Measurements from ENCODE around the gene TBC1D2.
A peak's percentile ranks its signal among the peaks of the same experiment; 100 is the strongest.

TBC1D2 gene

DNA sequence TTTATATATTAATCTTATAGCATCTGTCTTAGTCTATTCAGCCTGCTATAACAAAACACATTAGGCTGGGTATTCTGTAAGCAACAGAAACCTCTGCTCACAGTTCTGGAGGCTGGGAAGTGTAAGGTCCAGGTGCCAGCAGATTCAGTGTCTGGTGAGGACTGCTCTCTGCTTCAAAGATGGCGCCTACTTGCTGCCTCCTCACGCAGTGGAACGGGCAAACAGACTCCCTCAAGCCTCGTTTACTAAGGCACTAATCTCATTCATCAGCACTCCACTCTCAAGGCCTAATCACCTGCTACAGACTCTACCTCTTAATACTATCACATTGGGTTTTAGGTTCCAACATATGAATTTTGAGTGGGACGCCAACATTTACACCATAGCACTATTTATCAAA lies 5.2 kb upstream of the TBC1D2 start:
- Histone ChIP-seq H3K4me3 (no peak overlapping the region), H3K36me3 (no peaks in the 10 kb centered on the region), H3K9me3 (replicated peaks in 1 of 11) (no peaks in the 10 kb centered on the region), H3K9ac (no peak overlapping the region), H3K27me3 (no peaks in the 10 kb centered on the region), H4K20me1 (no peaks in the 10 kb centered on the region), H3K4me1 (peaks cover 8 to 15% (median 13%) of the 10 kb centered on the region in 10 experiments), H3K4me2 (no peak overlapping the region), H3K27ac (no peak overlapping the region)
- TF ChIP-seq Cebpa-rat (IDR thresholded peaks at IDR 0.05), result no peak

DNA sequence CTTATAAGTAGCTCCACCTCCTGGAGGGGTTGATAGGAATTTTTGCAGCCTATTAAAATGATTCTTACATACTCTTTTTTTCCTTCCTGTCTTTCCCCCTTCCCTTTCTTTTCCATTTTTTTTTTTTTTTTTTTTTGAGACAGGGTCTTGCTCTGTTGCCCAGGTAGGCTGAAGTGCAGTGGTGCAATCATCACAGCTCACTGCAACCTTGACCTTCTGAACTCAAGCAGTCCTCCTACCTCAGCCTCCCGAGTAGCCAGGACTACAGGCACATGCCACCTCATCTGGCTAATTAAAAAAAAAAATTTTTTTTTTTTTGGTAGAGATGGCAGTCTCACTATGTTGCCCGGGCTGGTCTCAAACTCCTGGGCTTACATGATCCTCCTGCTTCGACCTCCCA lies 4.3 kb upstream of the TBC1D2 start:
- Histone ChIP-seq H3K27ac (no peak overlapping the region), H3K4me3 (no peak overlapping the region), H3K4me2 (no peak overlapping the region), H3K27me3 (no peaks in the 10 kb centered on the region), H3K9ac (no peak overlapping the region), H3K36me3 (no peaks in the 10 kb centered on the region), H3K9me3 (replicated peaks in 1 of 11) (no peaks in the 10 kb centered on the region), H4K20me1 (no peaks in the 10 kb centered on the region), H3K4me1 (peaks cover 8 to 18% (median 16%) of the 10 kb centered on the region in 10 experiments)
- no peak for TF ChIP-seq Cebpa-rat (IDR thresholded peaks at IDR 0.05)

DNA sequence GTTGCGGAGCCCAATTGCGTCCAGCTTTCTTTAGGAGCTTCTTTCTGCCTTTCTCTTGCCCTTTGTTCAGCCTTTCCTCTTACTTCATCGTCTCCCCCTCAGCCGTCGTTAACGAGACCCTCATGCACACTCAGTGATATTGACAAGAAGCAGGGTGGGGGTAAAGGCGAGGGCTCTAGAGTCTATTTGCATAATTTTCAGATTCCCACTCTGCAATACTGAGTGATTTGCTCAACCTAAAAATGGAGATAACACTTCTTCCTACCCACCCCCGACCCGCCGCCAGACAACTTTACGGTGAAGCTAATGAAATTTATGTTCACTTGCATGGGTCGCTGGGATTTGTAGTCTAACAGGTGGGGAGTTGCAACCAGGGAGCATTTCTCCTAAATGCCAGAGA lies 1.3 kb upstream of the TBC1D2 start:
- Histone ChIP-seq H3K27me3 (no peaks in the 10 kb centered on the region), H3K27ac (peak overlapping the region; percentile 82 to 96 (median 91)), H3K9ac (peak overlapping the region; percentile 81 to 92 (median 87)), H4K20me1 (no peaks in the 10 kb centered on the region), H3K4me3 (peak overlapping the region; percentile 72 to 91 (median 84)), H3K4me2 (peak overlapping the region; percentile 86 to 99 (median 95)), H3K36me3 (peaks cover 0 to 13% (median 7%) of the 10 kb centered on the region in 11 experiments; a peak in 12 of 22 replicates), H3K9me3 (replicated peaks in 1 of 11) (no peaks in the 10 kb centered on the region), H3K4me1 (peaks cover 23 to 47% (median 43%) of the 10 kb centered on the region in 10 experiments)
- no peak for TF ChIP-seq Cebpa-rat (IDR thresholded peaks at IDR 0.05)

DNA sequence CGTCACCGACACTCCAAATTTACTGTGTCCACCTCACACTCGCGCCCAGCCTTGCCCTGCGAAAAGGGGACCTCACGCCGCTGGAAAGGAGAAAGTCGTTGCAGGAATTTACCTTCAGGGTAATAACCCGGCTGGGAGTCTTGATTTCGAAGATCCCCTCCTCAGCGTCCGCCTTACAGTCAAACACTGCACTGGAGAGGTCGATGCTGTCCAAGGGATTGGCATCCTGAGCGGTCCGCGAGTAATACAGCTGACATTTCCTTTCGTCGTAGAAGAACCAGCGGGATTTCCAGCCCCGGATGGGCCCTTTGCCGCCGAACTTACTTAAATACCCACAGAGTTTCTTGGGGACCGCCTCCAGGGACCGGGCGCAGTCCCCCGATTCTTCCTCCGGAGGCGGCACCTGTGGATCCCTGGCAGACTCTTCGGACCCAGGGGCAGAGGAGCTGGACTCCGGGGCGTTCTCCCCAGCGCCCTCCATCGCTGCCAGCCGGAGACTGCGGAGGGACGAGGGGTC lies 330 bp downstream of the TBC1D2 start:
- Histone ChIP-seq H3K4me2 (peak overlapping the region; percentile 86 to 99 (median 95)), H4K20me1 (no peaks in the 10 kb centered on the region), H3K9me3 (replicated peaks in 1 of 11) (no peaks in the 10 kb centered on the region), H3K9ac (peak overlapping the region; percentile 81 to 92 (median 87)), H3K27me3 (no peaks in the 10 kb centered on the region), H3K36me3 (peaks cover 0 to 27% (median 16%) of the 10 kb centered on the region in 11 experiments; a peak in 15 of 22 replicates), H3K27ac (peak overlapping the region; percentile 82 to 96 (median 91); a peak in 21 of 22 replicates), H3K4me1 (peaks cover 23 to 64% (median 59%) of the 10 kb centered on the region in 10 experiments), H3K4me3 (peak overlapping the region; percentile 72 to 91 (median 84))
- TF ChIP-seq Cebpa-rat (IDR thresholded peaks at IDR 0.05), result no peak

DNA sequence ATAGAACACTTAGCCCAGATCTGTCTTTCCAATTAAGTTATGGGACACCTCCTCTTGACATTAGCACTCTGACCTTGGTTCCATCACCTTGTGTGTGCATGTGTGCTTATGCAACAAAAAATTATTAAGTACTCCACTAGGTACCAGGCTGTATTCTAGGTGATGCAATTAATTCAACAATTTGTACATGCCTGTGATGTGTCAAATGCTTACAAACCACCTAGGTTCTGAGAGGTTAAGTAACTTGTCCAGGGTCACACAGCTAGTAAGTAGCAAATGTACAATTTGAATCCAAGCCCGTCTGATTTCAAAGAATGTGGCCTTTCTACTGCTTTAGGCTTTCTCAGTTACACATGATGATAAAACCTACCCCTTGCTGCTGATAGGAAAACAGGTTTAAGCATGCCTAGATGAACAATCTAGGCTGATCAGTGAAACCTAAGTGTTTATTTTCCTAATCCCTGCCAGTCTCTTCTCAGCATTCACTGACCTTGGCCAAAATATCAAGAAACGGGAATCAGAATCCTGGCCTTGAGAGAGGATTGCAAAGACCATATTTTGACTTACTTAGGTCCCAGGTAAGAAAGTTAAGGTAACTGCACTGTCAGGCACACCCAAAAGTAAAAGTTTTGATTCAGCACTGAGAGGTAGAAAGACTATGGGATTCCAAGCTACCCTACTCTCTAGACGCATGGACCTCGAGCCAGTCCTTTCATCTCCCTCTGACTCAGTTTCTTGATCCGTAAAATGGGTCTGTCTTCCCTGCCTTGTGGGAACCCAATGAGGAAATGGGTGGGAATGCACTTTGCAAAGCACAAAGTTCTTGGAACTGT lies 1.0 kb downstream of the TBC1D2 start:
- H3K4me3 ChIP-seq, result peak overlapping the region; percentile 72 to 91 (median 84)
- H3K36me3 ChIP-seq, result peaks cover 0 to 32% (median 22%) of the 10 kb centered on the region in 11 experiments; a peak in 15 of 22 replicates
- peaks cover 26 to 70% (median 66%) of the 10 kb centered on the region in 10 experiments for H3K4me1 ChIP-seq

DNA sequence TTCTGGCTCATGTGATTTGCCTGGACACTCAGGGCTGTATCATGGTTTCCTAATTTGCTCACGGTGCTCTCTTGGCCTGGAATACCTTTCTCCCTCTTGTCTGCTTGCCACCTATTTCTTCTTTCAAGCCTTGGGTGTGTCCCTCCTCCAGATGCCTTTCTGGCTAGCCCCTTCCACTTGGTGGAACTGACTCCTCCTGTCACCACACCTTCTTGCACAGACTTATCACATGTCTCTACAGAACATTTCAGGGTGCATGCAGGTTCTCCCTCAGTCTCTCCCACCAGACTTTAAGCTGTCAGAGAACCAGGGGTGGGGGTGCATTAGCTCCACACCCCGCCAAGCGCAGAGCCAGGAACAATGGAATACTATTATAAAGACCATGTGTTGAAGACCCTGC lies 1.9 kb downstream of the TBC1D2 start:
- Histone ChIP-seq H3K27me3 (no peaks in the 10 kb centered on the region), H4K20me1 (no peaks in the 10 kb centered on the region), H3K4me3 (peak overlapping the region in 9 of 10 experiments; percentile 72 to 91 (median 85); a peak in 18 of 20 replicates), H3K4me2 (peak overlapping the region; percentile 13 to 99 (median 95); a peak in 21 of 22 replicates), H3K4me1 (peaks cover 35 to 79% (median 75%) of the 10 kb centered on the region in 10 experiments), H3K9ac (peak overlapping the region in 10 of 11 experiments; percentile 19 to 88 (median 82); a peak in 15 of 22 replicates), H3K9me3 (replicated peaks in 1 of 11) (no peaks in the 10 kb centered on the region), H3K27ac (peak overlapping the region in 8 of 11 experiments; percentile 2 to 93 (median 36); a peak in 8 of 22 replicates), H3K36me3 (peaks cover 0 to 32% (median 22%) of the 10 kb centered on the region in 11 experiments; a peak in 15 of 22 replicates)
- no peak for TF ChIP-seq Cebpa-rat (IDR thresholded peaks at IDR 0.05)

More for the DNA sequence above, 1.0 kb downstream of the TBC1D2 start:
- Histone ChIP-seq H3K27me3 (no peaks in the 10 kb centered on the region), H3K4me2 (peak overlapping the region; percentile 86 to 99 (median 95)), H3K9ac (peak overlapping the region; percentile 81 to 92 (median 87)), H3K9me3 (replicated peaks in 1 of 11) (no peaks in the 10 kb centered on the region), H3K27ac (peak overlapping the region; percentile 82 to 96 (median 91); a peak in 18 of 22 replicates), H4K20me1 (no peaks in the 10 kb centered on the region)
- TF ChIP-seq Cebpa-rat (IDR thresholded peaks at IDR 0.05), result no peak

DNA sequence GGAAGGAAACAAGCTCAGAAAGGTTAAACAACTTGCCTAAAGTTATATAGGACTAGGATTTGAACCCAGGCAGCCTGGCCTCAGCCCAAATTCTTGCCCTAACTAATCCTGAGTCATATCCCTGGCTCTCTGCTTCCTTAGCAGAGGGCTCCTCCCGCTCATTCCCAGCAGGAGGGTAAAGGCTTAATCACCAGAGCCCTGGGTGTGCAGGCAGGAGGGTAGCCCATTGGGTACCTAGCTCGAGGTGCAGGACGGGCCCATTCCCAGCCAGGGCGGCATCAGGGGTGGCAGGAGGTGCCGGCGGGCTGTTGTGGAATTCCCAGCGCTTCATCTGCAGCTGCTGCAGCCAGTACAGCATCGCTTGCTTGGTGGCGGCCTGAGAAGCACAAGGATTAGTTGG lies 3.9 kb downstream of the TBC1D2 start:
- Histone ChIP-seq H3K9ac (peak overlapping the region; percentile 2 to 87 (median 31); a peak in 12 of 22 replicates), H4K20me1 (no peaks in the 10 kb centered on the region), H3K9me3 (replicated peaks in 1 of 11) (no peaks in the 10 kb centered on the region), H3K36me3 (peaks cover 0 to 41% (median 22%) of the 10 kb centered on the region in 11 experiments; a peak in 15 of 22 replicates), H3K27me3 (no peaks in the 10 kb centered on the region), H3K27ac (peak overlapping the region; percentile 49 to 93 (median 73)), H3K4me3 (peak overlapping the region in 6 of 10 experiments; percentile 21 to 91 (median 84); a peak in 10 of 20 replicates), H3K4me1 (peaks cover 30 to 87% (median 83%) of the 10 kb centered on the region in 10 experiments), H3K4me2 (peak overlapping the region in 10 of 11 experiments; percentile 34 to 99 (median 95); a peak in 19 of 22 replicates)
- no peak for TF ChIP-seq Cebpa-rat (IDR thresholded peaks at IDR 0.05)

DNA sequence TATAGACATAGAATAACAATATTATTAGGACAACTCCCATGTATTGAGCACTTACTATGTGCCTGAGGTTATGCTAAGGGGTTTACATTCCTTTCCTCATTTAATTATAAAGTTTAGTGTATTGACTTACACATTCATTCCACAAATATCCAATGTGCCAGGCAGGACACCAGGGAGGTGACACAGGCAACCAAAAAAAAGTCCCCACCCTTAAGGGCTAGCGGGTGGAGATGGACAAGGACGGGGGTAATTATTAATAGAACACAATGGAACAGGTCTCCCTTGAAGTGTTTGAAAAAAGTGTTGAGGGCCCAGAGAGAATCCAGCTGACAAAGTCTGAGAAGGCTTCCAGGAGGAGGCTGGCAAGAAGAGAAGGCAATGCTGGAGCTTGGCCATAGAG lies 5.7 kb downstream of the TBC1D2 start:
- Histone ChIP-seq H3K36me3 (peaks cover 0 to 46% (median 29%) of the 10 kb centered on the region in 11 experiments; a peak in 15 of 22 replicates), H3K27me3 (no peaks in the 10 kb centered on the region), H4K20me1 (no peaks in the 10 kb centered on the region), H3K4me3 (peak overlapping the region in 2 of 10 experiments; percentile 2 to 30; a peak in 2 of 20 replicates), H3K4me1 (peaks cover 25 to 98% (median 86%) of the 10 kb centered on the region in 10 experiments), H3K4me2 (peak overlapping the region; percentile 37 to 99 (median 95); a peak in 21 of 22 replicates), H3K9me3 (replicated peaks in 1 of 11) (no peaks in the 10 kb centered on the region), H3K27ac (peak overlapping the region; percentile 59 to 93 (median 84)), H3K9ac (peak overlapping the region in 9 of 11 experiments; percentile 10 to 75 (median 38); a peak in 9 of 22 replicates)
- TF ChIP-seq Cebpa-rat (IDR thresholded peaks at IDR 0.05), result no peak
